T-helper 1 cell treated with Interleukin-12 subunit alpha and Interleukin-12 subunit beta and Interleukin-4 antibody, amounts not matched to agents 30 μg/mL and 1 μg/mL, for 36 hours (primary cell): ENCODE measurements around the gene TFPT.

ENCODE experiments used
- H3K27ac Mint-ChIP-seq: one replicate; pipeline ENCODE4 v1.8.0; 2021; ENCODE audit warnings: mild to moderate bottlenecking, mixed read lengths
- H3K27me3 Mint-ChIP-seq: one replicate; pipeline ENCODE4 v1.8.0; 2021; ENCODE audit warnings: low read depth, mixed read lengths
- H3K36me3 Mint-ChIP-seq: one replicate; pipeline ENCODE4 v1.8.0; 2021; ENCODE audit warnings: low read depth, mixed read lengths
- H3K4me1 Mint-ChIP-seq: one replicate; pipeline ENCODE4 v1.8.0; 2021; ENCODE audit warnings: low read depth, mixed read lengths
- H3K4me3 Mint-ChIP-seq: one replicate; pipeline ENCODE4 v1.8.0; 2021; ENCODE audit warnings: mild to moderate bottlenecking, moderate library complexity, mixed read lengths
- H3K9me3 Mint-ChIP-seq: one replicate; pipeline ENCODE4 v1.8.0; 2021; ENCODE audit warnings: mixed read lengths

TFPT gene

DNA sequence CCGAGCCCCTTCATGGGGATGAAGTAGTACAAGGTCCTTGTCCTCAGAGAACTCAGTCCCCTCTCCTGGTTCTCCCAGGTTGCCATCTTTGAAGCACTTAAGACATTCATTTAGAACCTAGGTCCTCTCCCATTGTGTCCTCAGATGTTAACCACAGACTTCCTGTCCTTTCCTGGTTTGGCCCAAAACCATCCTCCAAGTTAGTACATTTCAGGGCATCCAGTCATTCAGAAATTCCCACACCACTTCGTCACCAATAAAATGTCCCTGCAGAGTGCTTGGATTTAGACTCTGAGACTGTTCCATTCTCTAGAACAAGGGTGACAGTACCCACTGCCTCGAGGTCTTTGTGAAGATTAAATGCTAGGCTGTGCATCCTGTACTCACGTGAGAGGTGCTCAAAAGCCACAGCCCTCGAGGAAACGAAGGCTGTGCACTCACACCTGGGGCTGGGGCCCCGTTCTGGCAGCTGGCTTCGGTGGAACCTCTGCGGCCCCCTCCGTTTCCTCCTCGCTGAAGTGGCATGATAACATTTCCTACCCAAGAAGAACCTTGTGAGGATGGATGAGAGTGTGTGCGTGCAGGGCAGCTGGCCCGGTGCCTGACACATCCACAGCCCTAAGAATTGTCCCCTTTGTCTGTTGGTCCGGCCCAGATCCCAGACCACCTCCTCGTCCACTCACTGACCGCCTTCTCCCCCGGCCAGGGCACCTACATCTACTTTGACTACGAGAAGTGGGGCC, 39.3 kb upstream of the TFPT start:
- Mint-ChIP-seq H3K4me1 (peaks cover 34% of the 10 kb centered on the region), H3K36me3 (peaks cover 40% of the 10 kb centered on the region), H3K27me3 (no peaks in the 10 kb centered on the region), H3K4me3 (peak overlapping the region; percentile 34), H3K27ac (peak overlapping the region; percentile 55), H3K9me3 (no peaks in the 10 kb centered on the region)

DNA sequence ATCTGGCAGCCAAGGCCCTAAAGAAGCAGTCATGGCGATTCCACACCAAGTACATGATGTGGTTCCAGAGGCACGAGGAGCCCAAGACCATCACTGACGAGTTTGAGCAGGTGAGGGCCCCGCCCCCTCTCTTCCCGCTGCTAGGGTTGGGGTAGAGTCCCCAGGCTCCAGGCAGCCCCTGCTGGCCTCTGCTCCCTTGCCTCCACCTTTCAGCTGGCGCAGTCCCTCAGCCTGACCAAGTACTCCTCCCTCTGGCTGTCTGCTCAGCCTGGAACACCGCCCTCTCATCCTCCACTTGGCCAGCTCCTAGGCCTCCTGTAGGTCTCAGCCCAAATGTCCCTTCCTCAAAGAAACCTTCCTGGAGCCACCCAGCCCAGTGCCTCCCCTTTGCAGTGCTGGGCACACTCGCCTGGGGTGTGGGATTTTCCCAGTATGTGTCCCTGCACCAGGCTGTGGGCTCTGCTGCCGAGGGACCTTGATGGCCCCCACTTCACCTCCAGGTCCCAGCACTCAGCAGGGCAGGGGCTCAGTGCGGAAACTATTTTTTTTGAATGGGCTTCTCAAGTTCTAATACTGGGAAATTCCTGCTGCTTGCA, 38.4 kb upstream of the TFPT start:
- Mint-ChIP-seq H3K4me3 (no peak overlapping the region), H3K36me3 (peaks cover 46% of the 10 kb centered on the region)

DNA sequence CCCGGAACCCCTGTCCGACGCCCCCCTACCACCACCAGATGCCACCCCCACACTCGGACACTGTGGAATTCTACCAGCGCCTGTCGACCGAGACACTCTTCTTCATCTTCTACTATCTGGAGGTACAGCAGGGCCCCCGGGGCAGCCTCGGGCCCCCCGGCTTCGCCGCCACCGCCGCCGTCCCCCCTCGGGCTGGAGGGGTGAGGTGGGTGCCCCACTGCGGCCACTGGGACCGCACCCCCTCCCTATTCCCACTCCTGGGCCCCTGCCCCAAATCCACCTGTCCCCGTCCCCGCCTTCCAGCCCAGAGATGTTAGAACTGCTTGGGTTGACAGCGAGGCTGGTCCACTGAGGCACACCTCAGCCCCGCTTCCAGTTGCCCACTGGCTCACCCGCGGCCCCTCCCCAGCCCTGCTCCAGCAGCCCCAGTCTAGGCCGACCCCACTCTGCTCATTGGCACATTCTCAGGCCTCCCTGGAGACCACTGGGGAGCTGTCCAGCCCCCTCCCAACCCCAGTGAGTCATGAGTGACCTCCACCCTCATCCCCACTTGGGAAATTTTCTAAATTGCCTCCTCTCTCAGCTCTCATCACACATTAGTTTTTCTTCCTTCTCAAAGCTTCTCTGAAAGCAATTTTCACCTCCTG, 37.5 kb upstream of the TFPT start:
- Mint-ChIP-seq H3K27me3 (no peaks in the 10 kb centered on the region), H3K4me1 (peaks cover 21% of the 10 kb centered on the region), H3K36me3 (peaks cover 45% of the 10 kb centered on the region), H3K9me3 (no peaks in the 10 kb centered on the region), H3K27ac (no peak overlapping the region), H3K4me3 (no peak overlapping the region)

More for the DNA sequence above, 38.4 kb upstream of the TFPT start:
- Mint-ChIP-seq H3K27ac (no peak overlapping the region), H3K4me1 (peaks cover 29% of the 10 kb centered on the region), H3K27me3 (no peaks in the 10 kb centered on the region), H3K9me3 (no peaks in the 10 kb centered on the region)

DNA sequence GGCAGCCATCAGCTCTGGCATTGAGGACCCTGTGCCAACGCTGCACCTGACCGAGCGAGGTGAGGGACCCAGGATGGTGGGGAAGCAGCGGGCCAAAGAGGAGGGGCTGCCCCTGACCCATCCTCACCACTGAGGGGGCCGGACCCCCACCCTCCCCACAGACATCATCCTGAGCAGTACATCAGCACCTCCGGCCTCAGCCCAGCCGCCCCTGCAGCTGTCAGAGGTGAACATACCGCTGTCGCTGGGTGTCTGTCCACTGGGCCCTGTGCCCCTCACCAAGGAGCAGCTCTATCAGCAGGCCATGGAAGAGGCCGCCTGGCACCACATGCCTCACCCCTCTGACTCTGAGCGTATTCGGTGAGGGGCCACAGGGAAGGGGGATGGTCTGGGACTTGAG, 36.8 kb upstream of the TFPT start:
- peaks cover 46% of the 10 kb centered on the region for H3K36me3 Mint-ChIP-seq

DNA sequence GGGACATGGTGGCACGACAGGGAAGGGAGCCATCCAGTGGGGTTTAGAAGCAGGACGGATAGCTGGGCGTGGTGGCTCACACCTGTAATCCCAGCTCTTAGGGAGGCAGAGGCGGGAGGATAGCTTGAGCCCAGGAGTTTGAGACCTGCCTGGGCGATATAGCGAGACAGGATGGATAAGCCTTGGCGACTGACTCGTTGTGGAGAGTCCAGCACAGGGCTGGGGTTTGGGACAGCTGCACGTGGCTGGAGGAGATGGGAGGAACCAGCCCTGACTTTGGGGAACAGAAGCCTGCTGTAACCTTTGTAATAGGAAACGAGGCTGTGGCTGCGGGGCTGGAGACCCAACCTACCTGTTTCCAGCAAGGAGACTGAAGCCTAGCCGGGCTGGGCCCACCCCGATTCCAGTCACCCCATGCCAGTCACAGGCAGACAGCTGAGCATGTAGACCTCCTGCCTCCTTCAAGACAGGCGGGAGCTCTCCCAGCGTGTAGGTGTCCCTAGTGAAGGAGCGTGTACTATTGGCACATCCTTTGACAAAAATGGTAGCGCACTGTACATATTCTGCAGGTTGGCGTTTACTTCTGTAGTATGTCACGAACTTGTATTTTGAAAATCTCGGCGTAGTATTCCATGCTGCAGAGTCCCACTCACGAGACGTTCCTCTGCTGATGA, 36.0 kb upstream of the TFPT start:
- H3K9me3 Mint-ChIP-seq = no peaks in the 10 kb centered on the region
- no peaks in the 10 kb centered on the region for H3K27me3 Mint-ChIP-seq
- peaks cover 47% of the 10 kb centered on the region for H3K36me3 Mint-ChIP-seq
- H3K27ac Mint-ChIP-seq = no peak overlapping the region
- peaks cover 16% of the 10 kb centered on the region for H3K4me1 Mint-ChIP-seq
- no peak overlapping the region for H3K4me3 Mint-ChIP-seq

More for the DNA sequence above, 36.8 kb upstream of the TFPT start:
- Mint-ChIP-seq H3K4me1 (peaks cover 21% of the 10 kb centered on the region), H3K27me3 (no peaks in the 10 kb centered on the region), H3K4me3 (no peak overlapping the region), H3K9me3 (no peaks in the 10 kb centered on the region), H3K27ac (no peak overlapping the region)

DNA sequence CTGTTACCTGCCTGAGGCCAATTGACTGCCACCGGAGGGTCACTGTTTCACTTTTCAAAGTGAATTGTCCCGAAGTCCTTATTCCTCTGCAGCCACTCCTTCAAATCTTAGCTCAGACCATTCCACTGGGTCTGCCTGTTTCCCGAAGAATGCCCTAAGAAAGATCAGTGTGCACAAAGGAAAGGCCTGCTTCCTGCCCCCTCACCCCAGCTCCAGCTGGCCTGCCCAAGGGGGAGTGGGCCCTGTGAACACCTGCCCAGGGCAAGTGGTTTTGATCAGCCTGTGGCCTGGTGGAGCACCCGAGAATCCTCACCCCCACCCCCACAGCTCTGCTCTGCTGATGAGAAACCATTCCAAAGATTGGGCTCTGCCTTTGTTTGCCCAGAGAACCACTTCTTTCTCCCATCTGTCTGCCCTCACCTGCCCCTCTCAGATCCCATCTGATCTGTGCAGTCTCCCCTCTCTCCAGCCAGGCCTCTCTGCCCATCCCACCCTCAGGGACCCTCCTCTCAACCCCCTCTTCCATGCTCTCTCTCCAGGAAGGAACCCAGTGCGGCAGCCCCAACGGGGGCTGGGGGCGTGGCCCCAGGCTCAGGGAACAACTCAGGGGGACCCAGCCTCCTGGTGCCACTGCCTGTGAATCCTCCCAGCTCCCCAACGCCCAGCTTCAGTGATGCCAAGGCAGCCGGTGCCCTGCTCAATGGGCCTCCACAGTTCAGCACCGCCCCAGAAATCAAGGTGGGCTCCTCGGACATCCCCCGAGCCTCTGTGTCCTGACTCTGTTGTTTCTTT, 33.8 kb upstream of the TFPT start:
- Mint-ChIP-seq H3K4me3 (no peak overlapping the region), H3K9me3 (no peaks in the 10 kb centered on the region), H3K4me1 (peaks cover 7% of the 10 kb centered on the region), H3K27ac (no peak overlapping the region), H3K27me3 (no peaks in the 10 kb centered on the region), H3K36me3 (peaks cover 51% of the 10 kb centered on the region)

DNA sequence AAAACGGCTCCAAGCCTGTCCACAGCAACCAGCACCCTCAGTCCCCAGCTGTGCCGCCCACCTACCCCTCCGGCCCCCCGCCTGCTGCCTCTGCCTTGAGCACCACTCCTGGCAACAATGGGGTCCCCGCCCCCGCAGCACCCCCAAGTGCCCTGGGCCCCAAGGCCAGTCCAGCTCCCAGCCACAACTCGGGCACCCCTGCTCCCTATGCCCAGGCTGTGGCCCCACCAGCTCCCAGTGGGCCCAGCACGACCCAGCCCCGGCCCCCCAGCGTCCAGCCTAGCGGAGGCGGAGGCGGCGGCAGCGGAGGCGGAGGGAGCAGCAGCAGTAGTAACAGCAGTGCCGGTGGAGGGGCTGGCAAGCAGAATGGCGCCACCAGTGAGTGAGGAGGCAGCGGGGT, 32.7 kb upstream of the TFPT start:
- Mint-ChIP-seq H3K4me1 (no peaks in the 10 kb centered on the region), H3K36me3 (peaks cover 51% of the 10 kb centered on the region)

DNA sequence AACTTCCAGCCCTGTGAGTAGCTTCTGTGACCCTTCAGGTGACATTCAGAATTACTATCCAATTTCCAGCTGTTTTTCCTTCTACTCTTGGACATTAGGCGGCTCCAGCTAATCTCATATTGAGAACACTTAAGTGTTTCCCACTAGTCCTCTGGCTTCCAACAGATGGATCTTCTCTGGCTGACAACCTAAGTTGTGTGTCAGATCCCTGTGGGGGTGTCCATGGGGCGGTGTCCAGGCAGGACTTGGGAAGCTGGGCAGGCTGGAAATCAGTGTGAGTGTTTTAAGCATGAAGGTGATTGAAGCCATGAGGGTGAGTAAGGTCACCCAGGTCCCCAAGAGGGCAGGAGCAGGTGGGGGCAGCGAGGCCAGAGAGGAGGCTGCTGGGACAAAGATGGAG, 32.2 kb upstream of the TFPT start:
- Mint-ChIP-seq H3K4me3 (no peak overlapping the region), H3K4me1 (no peaks in the 10 kb centered on the region), H3K9me3 (no peaks in the 10 kb centered on the region), H3K27me3 (no peaks in the 10 kb centered on the region), H3K27ac (no peak overlapping the region), H3K36me3 (peaks cover 53% of the 10 kb centered on the region)

More for the DNA sequence above, 32.7 kb upstream of the TFPT start:
- no peaks in the 10 kb centered on the region for H3K9me3 Mint-ChIP-seq
- no peak overlapping the region for H3K4me3 Mint-ChIP-seq
- H3K27ac Mint-ChIP-seq = no peak overlapping the region
- H3K27me3 Mint-ChIP-seq = no peaks in the 10 kb centered on the region

DNA sequence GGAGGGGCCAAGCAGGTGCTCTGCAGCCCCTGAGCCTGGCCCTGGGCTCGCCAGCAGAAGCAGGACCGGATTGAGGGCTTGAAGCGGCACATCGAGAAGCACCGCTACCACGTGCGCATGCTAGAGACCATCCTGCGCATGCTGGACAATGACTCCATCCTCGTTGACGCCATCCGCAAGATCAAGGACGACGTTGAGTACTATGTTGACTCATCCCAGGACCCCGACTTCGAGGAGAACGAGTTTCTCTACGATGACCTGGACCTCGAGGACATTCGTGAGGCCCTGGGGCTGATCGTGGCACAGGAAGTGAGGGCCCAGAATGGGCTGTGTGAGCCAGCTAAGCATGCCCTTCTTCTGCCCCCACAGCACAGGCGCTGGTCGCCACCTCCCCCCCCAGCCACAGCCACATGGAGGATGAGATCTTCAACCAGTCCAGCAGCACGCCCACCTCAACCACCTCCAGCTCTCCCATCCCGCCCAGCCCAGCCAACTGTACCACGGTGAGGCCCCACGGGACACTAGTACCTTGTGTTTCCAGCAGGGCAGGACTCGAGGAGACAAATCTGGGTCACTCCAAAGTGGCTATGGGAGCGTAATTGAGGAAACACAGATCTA, 30.2 kb upstream of the TFPT start:
- Mint-ChIP-seq H3K9me3 (no peaks in the 10 kb centered on the region), H3K27ac (no peak overlapping the region), H3K27me3 (no peaks in the 10 kb centered on the region), H3K4me3 (no peak overlapping the region), H3K4me1 (peaks cover 6% of the 10 kb centered on the region), H3K36me3 (peaks cover 53% of the 10 kb centered on the region)

DNA sequence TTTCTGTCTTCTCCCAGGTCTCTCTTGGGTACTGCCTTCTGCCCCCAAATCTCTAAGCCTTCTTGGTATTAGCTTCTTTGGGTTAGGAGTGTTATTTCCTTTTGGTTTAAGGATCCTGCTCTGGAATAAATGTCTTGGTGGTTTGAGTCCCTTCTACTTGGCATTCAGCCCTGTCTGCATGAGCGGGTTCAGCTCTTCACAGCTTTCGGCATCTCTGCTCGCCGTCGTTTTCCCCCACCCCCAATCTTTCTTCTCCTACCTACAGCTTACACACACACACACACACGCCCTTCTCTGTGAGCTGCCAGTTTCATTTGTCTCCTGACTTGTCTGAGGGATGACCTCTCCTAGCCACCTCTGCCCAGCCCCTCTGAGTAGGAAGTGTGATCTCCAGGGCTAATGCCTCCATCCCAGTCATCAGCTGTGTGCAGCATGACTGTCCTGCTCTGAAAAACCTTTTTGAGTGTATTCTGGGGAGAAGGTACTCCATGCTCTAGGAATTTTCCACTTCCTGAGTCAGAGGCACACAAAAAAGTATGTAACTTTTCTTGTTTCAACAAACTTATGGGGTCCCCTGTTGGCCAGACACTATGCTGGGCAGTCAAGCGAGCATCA, 26.8 kb upstream of the TFPT start:
- Mint-ChIP-seq H3K27ac (no peak overlapping the region), H3K27me3 (no peaks in the 10 kb centered on the region), H3K36me3 (peaks cover 44% of the 10 kb centered on the region), H3K4me3 (no peak overlapping the region), H3K9me3 (no peaks in the 10 kb centered on the region), H3K4me1 (peaks cover 23% of the 10 kb centered on the region)

DNA sequence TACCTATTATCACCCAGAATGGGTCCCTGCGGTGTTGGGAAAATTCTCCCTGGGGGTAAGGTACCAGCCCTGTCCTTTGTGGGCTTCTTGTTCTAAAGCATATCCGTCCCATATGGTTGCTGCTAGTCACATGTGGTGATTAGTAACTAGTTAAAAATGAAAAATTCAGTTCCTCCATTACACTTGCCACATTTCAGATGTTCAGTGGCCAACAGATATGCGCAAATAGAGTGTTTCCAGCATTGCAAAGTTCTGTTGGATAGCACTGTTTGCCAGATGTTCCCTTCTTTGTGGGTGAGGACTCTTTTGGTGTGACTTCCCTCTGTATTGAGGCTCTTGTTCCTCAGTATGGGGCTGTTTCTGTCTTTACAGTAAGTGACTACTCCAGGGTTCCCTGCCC, 25.9 kb upstream of the TFPT start:
- no peaks in the 10 kb centered on the region for H3K27me3 Mint-ChIP-seq
- H3K4me1 Mint-ChIP-seq = peaks cover 25% of the 10 kb centered on the region
- no peak overlapping the region for H3K27ac Mint-ChIP-seq
- no peaks in the 10 kb centered on the region for H3K9me3 Mint-ChIP-seq
- H3K4me3 Mint-ChIP-seq = no peak overlapping the region
- H3K36me3 Mint-ChIP-seq = peaks cover 37% of the 10 kb centered on the region

DNA sequence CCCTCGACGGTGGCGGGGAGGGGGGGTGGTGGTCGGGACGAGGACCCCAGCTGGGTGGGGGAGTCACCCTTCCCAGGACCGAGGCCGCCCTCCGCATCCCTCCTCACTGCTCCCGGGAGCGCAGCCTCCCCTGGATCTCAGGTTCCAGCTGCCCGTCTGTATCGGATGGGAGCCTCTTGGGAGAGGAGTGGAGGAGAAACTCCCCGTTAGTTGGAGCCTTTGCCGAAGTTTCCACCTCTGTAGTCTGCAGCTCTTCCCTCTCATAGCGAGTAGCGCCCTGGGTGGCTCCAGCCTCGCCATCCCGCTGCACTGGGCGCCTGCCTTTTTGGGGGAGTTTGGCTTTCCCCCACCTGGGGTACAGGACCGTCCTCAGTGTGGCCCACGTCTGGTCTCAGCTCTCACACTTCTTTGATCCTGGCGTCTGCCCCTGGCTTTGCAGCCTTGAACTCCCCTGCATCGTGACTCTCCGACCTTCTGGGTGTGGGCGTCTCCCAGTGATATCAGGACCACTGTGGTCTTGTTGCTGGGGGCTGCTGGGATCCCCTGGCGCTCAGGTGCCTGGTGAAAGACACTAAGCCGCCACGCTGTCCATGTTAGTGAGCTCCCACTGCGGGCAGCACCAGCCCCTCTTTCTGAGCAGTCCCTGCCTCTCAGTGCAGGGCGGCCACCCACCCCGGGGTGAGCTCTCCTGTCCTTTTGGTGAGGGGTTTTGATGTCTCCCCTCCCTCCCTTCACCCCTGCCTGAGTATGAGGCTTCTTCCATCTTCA, 23.2 kb upstream of the TFPT start:
- Mint-ChIP-seq H3K4me1 (peaks cover 36% of the 10 kb centered on the region), H3K36me3 (peaks cover 19% of the 10 kb centered on the region), H3K9me3 (no peaks in the 10 kb centered on the region), H3K27me3 (no peaks in the 10 kb centered on the region), H3K4me3 (peak overlapping the region; percentile 85), H3K27ac (peak overlapping the region; percentile 88)
